ENCODE data around the gene SIRT6. TPM values are rescaled to one million over a fixed set of nuclear protein-coding genes. Genes with fewer than 3 reads are reported as not detected.
A peak's percentile ranks its signal among the peaks of the same experiment; 100 is the strongest.

SIRT6 gene
- total RNA-seq, 2 donors from 2014 or later: 21.7 to 30.9 TPM

DNA sequence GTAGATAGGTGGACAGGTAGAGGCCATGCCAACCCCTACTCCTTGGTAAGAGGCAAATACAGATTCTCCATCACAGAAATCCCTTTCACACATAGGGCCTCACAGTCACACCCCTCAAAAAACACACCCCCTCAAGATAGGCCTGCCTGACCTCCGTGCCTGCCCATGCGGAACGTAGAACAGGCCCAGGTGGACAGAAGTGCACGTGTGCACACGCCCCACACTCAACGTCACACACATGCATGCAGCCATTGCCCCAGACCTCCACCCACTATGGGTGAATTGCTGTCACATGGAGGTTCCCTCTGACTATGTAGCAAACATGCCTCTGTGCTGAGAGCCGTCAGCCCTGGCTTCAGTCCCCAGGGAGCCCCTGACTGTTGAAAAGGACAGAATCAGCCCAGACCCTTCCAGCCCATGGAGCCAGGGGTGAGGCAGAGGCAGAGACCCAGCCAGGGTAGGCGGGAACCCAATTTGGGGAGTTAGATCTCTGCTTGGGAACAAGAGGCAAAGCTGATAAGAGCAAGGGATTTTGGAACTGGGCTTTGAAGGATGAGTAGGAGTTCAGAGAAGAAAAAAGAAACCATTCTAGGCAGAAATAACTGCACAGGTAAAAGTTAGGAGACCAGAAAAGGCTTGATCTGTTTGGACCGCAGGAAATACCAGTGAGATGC is 3.2 kb upstream of the SIRT6 start:
- no peak for TF ChIP-seq CTCF (IDR thresholded peaks at IDR 0.05)
- no peaks in the 10 kb centered on the region for H3K36me3 ChIP-seq
- no peak for ATAC-seq (ENCODE audit: insufficient number of reproducible peaks, low FRiP score, low read depth)
- no peaks in the 10 kb centered on the region for H3K9me3 ChIP-seq
- DNase-seq (ENCODE audit: low spot score): no peak
- no peak overlapping the region for H3K27ac ChIP-seq
- no peaks in the 10 kb centered on the region for H3K27me3 ChIP-seq (replicated peaks; ENCODE audit: insufficient read depth)
- no peak overlapping the region for H3K4me3 ChIP-seq
- peaks cover 8 to 17% of the 10 kb centered on the region in 2 donors for H3K4me1 ChIP-seq (ENCODE audit: control insufficient read depth in 1 of 2, low read depth in 2 of 2)

DNA sequence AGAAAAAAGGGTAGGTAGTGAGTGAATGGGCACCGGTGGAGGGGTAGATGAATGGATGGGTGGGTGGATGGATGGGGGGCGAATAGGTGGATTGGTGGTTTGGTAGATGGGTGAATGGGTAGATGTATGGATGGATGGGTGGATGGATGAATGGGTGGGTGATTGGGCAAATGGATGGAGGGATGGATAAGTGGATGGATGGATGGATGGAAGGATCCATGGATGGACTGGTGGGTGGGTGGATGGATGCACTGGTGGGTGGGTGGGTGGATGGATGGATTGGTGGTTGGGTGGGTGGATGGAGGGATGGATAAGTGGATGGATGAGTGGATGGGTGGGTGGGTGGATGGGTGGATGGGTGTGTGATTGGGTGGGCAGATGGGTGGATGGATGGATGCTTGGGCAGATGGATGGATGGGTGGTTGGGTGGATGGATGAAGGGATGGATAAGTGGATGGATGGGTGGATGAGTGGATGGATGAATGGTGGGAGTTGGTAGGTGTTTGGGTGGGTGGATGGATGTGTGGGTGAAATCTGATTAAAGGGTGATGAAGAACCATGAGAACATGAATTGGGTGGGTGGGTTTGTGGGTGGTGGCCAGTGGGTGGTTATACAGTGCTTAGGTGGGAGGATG is 2.5 kb upstream of the SIRT6 start:
- Histone ChIP-seq H3K36me3 (no peaks in the 10 kb centered on the region), H3K9me3 (no peaks in the 10 kb centered on the region), H3K27me3 (replicated peaks; ENCODE audit: insufficient read depth) (no peaks in the 10 kb centered on the region), H3K27ac (no peak overlapping the region), H3K4me3 (no peak overlapping the region), H3K4me1 (ENCODE audit: control insufficient read depth in 1 of 2, low read depth in 2 of 2) (peaks cover 8 to 17% of the 10 kb centered on the region in 2 donors)
- no peak for ATAC-seq (ENCODE audit: insufficient number of reproducible peaks, low FRiP score, low read depth)
- no peak for TF ChIP-seq CTCF (IDR thresholded peaks at IDR 0.05)
- DNase-seq (ENCODE audit: low spot score): no peak

GRCh38 chr19:4183967-4184717 is 1.8 kb upstream of the SIRT6 start:
- TF ChIP-seq CTCF (IDR thresholded peaks at IDR 0.05): no peak
- DNase-seq (ENCODE audit: low spot score) (no peak), ATAC-seq (ENCODE audit: insufficient number of reproducible peaks, low FRiP score, low read depth) (no peak)
- H3K36me3 ChIP-seq: peaks cover under 1% of the 10 kb centered on the region
- H3K27me3 ChIP-seq (replicated peaks; ENCODE audit: insufficient read depth): no peaks in the 10 kb centered on the region
- H3K9me3 ChIP-seq: no peaks in the 10 kb centered on the region
- no peak overlapping the region for H3K27ac ChIP-seq
- no peak overlapping the region for H3K4me3 ChIP-seq
- H3K4me1 ChIP-seq (ENCODE audit: control insufficient read depth in 1 of 2, low read depth in 2 of 2): peaks cover 8 to 17% of the 10 kb centered on the region in 2 donors

GRCh38 chr19:4181053-4181508 is 1.3 kb downstream of the SIRT6 start:
- H3K27me3 ChIP-seq (replicated peaks; ENCODE audit: insufficient read depth): no peaks in the 10 kb centered on the region
- no peak for TF ChIP-seq CTCF (IDR thresholded peaks at IDR 0.05)
- ATAC-seq (ENCODE audit: insufficient number of reproducible peaks, low FRiP score, low read depth) (no peak), DNase-seq (ENCODE audit: low spot score) (no peak)
- H3K4me3 ChIP-seq: peak overlapping the region; percentile 92
- H3K27ac ChIP-seq: no peak overlapping the region
- peaks cover 8 to 17% of the 10 kb centered on the region in 2 donors for H3K4me1 ChIP-seq (ENCODE audit: control insufficient read depth in 1 of 2, low read depth in 2 of 2)
- peaks cover 12% of the 10 kb centered on the region for H3K36me3 ChIP-seq
- H3K9me3 ChIP-seq: no peaks in the 10 kb centered on the region

DNA sequence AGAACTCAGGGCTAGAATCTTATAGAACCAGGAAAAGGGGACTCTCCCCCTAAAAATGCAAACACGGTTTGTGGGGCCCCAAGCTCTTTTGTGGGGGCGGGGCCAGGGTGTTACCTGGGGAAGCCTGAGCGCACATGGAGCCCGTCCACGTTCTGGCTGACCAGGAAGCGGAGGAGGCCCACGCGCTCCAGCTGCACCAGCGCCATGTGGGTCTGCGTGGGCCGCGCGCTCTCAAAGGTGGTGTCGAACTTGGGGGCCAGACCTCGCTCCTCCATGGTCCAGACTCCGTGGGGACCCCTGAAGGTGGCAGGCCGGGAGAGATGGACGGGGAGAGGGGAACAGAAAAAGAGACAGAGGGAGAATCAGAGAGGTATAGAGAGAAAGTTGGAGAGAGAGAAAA is 3.4 kb downstream of the SIRT6 start:
- H3K27ac ChIP-seq: no peak overlapping the region
- peaks cover 17% of the 10 kb centered on the region for H3K36me3 ChIP-seq
- no peak overlapping the region for H3K4me3 ChIP-seq
- no peaks in the 10 kb centered on the region for H3K27me3 ChIP-seq (replicated peaks; ENCODE audit: insufficient read depth)
- H3K4me1 ChIP-seq (ENCODE audit: control insufficient read depth in 1 of 2, low read depth in 2 of 2): peaks cover 8 to 17% of the 10 kb centered on the region in 2 donors
- DNase-seq (ENCODE audit: low spot score): no peak
- TF ChIP-seq CTCF (IDR thresholded peaks at IDR 0.05): no peak
- H3K9me3 ChIP-seq: no peaks in the 10 kb centered on the region
- ATAC-seq (ENCODE audit: insufficient number of reproducible peaks, low FRiP score, low read depth): no peak

Data from thoracic aorta (tissue), 2 donors.